ENCODE measurements around the gene ENHO.

Gene ENHO

DNA sequence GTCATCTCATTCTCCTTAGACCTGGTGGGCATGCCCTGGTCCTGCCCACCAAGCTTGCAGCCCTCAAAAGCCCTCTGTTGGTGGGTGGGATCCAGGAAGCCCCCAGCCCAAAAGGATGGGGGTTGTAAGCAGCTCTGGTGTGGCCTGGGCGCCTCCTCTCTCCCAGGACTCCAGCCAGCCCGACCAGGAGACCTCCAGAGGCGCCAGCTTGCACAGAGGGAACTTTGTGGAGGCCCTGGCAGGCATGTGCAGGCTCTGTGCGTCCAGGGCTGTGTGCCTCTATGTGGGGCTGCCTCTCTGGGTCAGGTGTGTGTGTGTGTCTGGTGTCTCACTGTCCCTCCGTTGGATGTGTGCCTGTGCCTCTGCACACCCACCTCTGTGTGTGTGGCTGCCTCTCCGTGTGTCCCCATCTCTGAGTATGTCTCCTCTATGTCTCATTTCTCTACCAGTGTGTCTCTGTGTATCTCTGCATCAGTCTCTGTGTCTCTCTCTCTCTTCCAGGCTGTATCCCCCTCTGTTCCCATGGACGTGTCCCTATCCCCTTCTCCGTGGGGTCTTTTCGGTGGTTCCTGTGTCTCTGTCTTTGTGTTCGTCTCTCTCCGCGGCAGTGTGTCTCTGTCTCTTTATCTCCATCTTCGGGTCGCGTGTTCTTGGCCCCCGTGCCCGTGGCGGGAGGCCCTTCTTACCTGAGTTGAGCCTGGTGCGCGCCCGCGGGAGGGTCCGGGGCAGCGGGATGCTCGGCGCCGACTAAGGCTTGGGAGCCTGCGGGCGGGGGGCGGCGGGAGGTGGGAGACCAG, 501 bp downstream of the ENHO start:
- DNase-seq: no peak

DNA sequence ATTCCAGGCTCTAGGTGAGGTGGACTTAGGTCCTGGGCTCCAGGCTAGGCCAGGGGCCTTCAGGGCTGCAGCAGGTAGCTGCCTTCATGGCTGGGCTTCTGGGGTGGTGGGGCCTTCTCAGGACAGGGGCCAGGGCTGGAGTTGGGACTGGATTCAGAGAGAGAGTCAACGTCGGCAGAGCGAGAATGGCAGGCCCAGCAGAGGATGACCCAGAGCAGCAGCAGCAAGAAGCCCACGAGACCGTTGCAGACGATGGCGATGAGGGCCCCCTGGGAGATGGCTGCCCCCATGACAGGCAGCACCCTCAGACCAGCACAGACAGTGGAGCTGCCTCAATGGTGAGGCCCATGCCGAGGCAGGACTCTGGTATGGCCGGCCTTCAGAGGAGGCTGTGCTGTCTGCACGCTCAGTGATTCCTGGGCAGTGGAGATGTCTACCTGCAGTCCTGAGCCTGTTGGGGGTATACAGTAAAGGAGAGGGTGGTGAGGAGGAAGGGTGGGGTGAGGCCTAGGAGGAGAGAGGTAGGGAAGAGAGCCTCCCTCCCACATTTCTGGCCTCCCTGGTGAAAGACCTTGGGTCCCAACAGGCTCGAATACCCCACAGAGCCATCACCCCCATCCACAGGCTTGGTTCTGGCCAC, 1.3 kb downstream of the ENHO start:
- DNase-seq: no peak

DNA sequence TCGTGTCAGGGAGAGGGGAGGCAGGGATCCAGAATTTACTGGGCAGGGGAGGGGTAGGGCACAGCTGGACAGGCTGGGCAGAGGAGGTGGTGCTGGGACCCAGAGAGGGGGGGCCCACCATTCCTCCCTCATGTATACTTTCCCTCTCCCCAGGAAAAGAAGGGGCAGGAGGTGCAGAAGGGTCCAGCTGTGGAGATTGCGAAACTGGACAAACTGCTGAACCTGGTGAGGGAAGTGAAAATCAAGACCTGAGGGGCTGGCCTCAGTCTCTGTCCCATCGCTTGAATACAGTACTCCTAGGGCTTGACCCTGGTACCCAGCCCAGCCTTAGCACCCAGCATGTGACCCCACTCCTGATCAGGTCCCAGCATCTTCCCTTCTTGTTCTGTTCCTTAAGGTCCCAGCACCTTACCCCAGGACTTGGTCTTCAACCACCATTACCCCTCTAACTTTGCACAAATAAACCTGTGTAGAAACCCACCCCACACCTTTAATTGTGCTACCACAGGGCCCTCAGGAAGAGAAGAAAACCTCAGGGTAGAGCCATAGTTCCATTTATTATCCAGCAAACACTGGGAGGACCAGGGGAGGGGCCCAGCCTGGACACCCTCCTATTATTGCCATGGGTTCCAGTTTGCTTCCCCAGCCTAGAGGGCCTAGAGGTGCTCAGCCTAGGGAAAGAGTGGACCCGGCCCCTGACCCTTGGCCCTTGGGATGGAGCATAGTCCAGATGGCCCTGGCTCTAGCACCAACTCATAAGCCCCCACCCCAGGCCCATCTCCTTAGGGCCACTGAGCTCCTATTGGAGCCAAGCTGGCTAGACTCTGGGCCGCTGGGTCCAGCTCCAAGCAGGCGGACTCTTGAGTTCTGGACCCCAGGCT, 2.0 kb downstream of the ENHO start:
- DNase-seq: no peak

DNA sequence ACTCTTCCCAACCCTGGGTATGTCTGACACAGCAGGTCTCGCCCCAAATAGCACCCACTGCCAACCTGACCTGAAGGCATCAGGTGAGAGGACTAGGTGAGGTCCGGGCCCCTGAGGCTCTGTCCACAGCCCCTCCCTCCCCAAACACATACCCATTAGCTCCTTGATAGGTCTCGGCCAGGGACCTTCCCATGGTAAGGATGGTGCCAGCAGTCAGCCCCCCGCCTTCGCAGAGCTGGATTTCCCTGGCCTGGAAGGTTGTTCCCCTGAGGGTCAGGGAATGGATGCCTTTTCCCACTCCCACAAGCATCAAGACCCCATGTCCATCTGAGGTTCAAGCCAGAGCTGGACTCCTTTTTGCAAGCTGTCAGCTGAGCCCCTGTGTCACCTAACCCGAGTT, 2.7 kb downstream of the ENHO start:
- no peak for DNase-seq

DNA sequence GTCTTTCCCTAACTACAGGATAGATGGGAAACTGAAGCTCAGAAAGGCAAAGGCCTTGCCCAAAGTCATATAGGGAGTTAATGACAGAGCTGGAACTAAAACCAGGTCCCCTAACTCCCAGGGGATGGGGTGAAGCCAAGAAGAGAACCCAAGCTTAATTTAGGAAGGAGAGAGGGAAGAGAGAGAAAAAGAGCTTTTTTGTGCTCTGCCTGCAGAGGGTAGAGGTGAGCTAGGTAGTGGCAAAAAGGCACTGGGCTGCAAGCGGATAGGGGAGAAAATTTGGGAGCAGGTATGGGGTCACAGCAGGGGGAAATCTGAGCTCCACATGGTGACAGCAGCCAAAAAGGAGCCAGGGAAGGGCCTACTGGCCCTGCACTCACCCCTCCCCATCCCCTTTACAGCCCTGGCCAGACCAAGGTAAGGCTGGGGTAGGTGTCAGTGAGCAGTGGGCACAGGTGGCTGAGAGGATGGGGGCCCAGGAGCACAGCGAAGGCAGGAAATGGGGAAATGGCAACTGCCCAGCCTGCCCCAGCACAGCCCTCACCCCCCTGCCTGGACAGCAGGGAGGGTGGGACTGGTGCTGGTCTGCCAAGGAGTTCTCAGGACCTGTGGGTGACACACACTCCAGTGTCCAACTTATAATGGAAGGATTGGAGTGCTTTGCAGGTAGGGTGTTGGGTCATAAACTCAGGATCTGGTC, 3.3 kb downstream of the ENHO start:
- DNase-seq: no peak

DNA sequence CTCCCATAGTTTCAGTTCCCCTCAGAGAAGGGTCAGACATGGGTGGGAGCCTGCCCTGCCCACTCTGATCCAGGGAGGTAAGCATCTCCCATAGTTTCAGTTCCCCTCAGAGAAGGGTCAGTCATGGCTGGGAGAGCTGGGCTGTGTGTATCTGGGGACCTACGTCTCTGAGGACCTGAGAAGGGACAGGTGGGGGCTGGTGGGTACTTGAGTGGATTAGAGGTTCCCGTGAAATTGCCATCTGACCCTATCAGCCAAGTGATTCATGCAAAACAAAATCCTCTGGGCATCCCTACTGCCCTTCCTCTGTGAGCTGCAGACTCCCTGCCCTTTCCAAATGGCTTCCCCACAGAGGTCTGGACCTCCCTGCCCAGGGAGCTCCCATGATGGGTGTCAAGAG, 3.9 kb downstream of the ENHO start:
- no peak for DNase-seq

DNA sequence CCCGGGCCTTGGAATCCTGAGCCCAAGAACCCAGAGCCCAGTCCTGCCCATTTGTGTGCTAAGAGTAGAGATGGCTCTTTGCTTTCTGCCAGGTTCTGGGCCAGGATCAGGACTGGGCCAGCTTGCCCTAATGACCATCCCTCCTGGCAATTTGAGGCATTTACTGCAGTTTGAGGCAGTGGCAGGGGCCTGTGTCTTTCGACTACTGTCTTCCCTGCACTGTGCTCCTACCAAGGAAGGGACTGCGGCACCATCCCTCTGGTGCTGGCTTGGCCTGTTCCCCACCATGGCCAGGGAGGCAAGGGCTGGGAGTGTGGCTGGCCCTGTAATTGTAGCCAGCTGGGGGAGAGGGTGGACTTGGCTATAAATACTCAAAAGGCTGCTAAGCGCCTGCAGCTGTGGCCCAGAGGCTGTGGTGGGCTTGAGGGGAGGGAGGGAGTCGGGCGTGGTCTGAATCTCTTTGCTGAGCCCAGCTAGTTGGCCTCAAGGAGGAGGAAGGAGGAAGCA, 4.6 kb downstream of the ENHO start:
- no peak for DNase-seq

DNA sequence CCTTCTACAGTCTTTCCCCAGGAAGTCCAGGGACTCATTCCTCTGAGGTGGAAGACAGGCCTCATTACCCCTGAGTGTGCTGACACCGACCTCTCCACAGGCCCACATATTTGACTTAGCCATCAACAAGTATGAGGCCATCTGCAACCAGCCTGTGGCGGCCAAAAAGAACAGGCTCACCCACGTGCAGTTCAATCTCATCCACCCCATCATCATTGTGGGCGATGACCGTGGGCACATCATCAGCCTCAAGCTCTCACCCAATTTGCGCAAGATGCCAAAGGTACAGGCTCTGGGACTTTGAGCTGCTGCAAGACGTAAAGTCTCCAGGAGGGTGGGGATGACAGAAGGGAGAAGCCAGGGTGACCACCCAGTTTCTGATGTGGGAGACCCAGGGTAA, 5.6 kb downstream of the ENHO start:
- no peak for DNase-seq

DNA sequence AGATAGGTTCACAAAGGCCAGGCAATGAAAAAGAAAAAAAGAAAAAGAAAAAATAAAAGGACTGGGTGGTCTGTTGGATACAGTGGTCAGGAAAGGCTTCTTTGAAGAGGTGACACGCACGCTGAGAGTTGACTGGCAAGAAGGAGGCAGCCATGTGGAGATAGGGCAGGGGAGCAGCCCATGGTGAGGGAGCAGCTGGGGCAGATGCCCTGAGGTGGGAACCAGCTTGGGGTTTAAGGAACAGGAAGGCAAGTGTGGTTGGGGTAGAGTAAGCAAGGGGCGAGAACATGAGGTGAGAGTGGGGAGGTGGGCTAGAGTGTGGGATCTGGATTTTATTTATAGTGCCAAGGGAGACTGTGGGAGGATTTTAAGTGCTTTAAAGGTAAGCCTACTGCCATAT, 6.8 kb downstream of the ENHO start:
- DNase-seq: no peak

DNA sequence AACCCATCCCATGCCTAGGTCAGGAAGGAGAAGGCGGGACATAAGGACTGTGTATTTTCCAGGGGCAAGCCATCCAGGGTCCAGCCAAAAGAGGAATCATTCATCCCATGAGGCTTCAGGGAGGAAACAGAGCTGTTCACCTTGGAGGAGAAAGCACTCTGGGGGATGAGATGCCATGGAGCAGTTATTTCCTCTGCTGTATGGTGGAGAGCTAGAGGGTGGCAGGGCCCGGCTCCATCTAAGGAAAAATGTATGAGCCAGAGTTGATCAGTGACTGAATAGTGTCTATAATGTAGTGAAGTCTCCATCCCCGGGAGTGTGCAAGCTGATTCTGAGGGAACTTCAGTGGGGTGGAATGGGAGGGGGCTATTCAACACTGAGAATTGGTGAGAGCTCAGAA, 8.0 kb downstream of the ENHO start:
- DNase-seq: no peak

DNA sequence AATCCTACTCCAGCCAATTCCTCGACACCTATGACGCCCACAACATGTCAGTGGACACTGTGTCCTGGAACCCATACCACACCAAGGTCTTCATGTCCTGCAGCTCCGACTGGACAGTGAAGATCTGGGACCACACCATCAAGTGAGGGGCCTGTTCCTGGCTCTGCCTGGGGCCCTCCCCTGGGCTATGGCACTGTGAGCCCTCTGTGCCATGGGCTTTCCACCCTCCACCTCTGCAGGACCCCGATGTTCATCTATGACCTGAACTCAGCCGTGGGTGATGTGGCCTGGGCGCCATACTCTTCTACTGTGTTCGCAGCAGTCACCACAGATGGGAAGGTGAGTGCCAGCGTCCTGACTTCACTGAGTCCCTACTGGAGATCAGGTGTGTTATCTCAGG, 8.4 kb downstream of the ENHO start:
- DNase-seq: no peak

DNA sequence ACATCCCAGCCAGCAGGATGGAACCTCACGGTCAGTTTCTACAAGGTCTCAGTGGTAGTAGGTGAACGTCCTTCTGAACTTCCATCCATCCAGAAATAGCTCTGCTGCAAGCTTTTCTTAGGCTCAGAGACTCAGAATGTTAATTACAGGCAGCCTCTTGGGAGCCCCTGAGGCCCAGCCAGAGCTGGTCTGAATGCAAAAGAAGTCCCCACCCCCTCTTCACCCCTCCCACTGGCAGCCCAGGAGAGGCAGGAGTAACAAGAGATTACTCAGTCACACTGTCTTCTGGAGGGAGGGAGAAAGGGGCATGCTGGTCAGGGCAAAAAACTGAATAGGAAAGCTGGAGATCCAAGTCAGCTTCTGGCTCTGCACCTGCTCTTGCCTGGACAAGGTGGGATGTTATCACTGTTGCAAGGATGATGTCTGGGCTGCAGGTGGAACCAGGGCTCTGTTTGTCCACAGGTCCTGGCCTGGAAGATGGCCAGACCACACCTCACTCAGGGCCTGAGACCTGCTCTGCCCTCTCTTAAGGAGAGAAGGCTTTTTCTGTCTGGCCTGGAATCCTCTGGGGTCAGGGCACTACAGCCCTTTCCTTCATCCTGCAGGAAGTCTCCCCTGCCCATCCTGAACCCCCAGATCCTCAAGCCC, 9.1 kb downstream of the ENHO start:
- DNase-seq: no peak

DNA sequence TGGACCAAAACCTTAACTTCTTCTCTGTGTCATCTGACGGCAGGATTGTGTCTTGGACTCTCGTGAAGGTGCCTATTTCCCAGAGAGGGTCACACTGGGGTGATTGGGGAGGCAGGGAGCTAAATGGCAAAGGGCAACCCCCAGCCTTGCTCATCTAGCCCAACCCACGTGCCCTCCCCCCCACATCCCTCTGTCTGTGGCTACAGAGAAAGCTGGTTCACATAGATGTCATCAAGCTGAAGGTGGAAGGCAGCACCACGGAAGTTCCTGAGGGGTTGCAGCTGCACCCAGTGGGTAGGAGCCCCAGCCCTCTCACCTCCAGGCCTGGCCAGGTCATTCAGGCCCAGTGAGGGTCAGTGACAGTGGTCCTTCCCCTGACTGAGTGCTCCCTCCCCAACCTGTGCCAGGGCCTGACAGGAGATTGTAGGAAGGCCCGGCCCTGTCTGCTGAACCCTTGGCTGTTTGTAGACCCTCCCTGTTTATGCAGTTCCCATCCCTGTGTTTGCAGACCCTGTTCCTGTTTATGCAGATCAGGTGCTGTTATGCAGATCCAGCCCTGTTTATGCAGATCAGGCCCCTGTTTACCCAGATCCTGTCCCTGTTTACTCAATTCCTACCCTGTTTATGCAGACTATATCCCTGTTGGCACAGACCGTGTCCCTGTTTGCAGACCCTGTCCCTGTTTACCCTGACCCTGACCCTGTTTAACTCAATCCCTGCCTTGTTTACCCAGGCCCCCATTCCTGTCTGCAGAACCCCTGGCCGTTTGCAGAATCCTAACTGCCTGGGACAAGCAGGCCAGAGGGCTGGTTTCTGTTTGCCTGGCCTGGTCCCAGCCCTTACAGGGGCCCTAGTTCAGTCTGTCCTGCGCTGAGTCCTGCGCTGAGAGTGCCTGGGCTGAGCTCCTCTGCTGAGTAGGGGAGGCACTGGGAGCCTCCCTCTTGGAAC, 10.4 kb downstream of the ENHO start:
- DNase-seq: no peak

DNA sequence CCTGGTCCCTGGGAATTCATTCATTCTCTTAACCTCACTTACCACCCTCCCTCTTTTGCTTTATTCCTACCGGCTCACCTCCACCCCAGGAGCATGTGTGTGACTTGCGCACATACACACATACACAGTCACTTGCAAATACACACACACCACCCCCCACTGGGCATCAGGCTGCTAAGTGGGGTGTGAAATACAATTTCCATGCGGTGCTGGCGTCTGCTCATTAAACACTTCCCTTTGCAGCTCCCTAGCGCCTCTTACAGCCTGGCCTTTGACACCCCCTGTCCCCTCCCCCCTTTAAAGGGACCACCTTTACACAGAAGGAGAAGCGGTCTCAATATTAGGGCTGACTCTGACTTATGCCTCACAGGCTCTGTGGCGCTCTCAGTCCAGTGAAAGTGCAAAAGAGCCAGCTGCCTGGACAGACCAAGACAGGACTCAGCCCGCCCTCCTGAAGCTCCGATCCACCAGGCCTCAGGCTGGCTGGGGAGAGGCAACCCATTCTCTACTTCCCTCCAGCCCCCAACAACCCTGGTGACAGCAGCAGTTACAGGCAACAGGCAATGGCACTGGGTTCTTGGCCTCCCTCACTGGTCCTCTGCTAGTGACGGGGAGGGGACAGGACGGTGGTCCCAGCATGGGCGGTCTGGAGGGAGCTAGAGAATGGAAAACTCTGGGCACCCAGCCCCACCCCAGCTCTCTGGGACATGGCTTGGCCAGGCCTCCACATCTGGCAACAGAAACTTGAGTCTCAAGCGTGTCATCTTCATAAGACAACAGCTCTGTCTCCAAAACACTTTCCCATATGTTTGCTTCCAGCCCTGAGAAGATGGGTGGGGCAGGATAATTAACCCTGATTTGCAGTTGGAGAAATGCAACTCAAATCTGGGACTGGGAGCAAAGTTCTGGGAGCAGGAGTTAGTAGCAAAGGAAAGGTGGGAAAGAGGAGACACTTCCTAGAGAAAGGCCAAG, 12.0 kb downstream of the ENHO start:
- DNase-seq: no peak

DNA sequence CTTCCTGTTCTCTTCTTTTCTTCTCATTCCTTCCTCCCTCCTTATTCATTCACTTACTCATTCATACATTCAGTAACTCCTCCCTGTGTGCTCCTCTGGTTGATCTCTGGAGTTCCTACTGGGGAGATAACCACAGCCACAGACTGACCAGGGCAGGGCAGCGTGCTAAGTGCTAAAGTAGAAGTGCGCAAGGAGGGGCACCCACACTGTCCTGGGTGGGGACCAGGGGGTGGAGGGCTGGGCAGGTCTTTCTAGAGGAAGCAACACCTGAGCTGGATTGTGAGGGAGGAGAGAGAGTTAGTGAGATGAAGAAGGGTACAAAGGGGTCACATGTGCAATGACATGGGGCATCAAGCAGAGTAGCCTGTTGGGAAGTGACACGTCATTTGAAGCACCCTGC, 13.8 kb downstream of the ENHO start:
- DNase-seq: no peak

DNA sequence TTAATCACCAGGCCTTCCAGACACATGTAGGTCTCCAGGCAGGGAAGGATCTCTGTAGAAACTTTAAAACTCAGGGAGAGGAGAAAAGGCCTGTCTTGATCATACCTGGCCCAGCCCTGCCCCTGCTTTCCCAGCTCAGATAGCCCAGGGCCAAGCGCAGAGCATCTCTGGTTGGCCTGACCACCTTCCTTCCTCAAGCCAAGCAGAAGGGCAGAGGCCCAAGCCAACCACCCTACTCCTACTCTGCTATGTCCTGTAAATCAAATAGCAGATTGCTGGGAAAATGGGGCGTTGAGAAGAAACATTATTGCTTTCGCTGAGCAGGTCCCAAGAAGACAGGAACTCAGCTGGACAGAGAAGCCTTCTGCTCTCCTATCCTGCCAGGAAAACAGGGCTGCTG, 14.3 kb downstream of the ENHO start:
- DNase-seq: no peak

DNA sequence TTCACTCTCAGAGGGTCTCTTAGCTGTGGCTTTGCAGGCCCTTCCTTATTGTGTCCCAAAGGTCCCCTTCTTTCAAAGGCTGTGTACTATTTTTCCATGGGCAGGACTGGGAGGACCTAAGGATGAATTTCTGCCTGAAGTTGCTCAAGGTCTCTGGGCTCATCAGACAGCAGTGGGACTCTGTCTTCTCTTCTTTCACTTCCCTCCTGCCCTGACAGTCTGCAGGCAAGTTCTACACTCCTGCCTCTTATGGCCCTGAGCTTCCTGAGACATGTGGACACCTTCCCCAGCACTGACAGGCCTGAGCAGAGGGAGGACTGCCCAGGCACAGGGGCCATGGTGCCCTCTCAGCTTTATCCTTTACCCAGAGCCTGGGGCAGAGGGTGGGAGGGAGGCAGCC, 14.8 kb downstream of the ENHO start:
- no peak for DNase-seq

DNA sequence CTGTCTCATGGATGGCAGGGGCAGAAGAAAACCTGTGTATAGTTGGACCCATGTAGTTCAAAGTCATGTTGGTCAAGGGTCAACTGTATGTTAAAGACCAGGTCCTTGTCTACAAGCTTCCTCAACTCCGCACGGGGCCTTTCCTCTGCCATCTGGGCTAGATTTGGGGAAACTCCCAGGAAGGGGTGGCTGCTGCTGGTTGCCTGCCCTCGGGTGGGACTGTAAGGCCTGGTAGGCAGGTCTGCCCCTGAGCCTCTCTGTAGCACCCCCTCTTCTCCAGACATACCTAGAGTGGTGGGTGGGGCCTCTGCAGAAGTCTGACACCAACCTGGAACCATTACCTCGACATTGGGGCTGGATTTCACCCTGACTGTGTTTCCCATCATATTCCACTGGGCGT, 15.2 kb downstream of the ENHO start:
- DNase-seq: no peak

DNA sequence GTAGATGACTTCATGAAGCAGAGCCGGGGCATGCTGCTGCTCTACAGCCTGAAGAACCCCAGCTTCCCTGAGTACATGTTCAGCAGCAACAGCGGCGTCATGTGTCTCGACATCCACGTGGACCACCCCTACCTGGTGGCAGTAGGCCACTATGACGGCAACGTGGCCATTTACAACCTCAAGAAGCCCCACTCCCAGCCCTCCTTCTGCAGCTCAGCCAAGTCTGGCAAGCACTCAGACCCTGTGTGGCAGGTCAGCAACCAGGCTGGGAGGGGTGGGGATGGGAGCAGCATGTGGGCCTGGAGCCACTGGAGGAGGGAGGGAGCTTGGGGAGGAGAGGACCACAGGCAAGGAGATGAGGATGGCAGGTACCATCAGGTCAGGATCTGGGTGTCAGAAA, 16.2 kb downstream of the ENHO start:
- DNase-seq: no peak

All from activated CD8-positive, alpha-beta memory T cell treated with anti-CD3 and anti-CD28 coated beads for 24 hours (primary cell).